Right lobe of liver (tissue), 4 donors: Measurements from ENCODE around the gene THPO.

Experiments used
- POLR2A ChIP-seq: fragments of 450-650 bp; IDR thresholded peaks from one replicate; pipeline ENCODE4 v1.6.1; 2017; ENCODE audit warnings: antibody characterized with exemption, mild to moderate bottlenecking
- TF ChIP-seq, protein P1 (sequence below), 4 donors: fragments of 200-600 bp in 3 of 4; fragments of 450-650 bp in 1 of 4; IDR thresholded peaks; one replicate each; pipeline versions ENCODE4 v1.5.1 to v1.8.0; 2016 to 2022; ENCODE audit warnings: antibody characterized with exemption in 4 of 4, mild to moderate bottlenecking in 2 of 4
- donor health status: DM: no; HTN: no; CAD: no.
- donor health status: DM: no; HTN: no; CAD: no.
- donor health status: DM: no; HTN: yes; CAD: no.

GRCh38 chr3:184399410-184399809 lies 21.4 kb upstream of the THPO start:
- TF ChIP-seq, protein P1, sequence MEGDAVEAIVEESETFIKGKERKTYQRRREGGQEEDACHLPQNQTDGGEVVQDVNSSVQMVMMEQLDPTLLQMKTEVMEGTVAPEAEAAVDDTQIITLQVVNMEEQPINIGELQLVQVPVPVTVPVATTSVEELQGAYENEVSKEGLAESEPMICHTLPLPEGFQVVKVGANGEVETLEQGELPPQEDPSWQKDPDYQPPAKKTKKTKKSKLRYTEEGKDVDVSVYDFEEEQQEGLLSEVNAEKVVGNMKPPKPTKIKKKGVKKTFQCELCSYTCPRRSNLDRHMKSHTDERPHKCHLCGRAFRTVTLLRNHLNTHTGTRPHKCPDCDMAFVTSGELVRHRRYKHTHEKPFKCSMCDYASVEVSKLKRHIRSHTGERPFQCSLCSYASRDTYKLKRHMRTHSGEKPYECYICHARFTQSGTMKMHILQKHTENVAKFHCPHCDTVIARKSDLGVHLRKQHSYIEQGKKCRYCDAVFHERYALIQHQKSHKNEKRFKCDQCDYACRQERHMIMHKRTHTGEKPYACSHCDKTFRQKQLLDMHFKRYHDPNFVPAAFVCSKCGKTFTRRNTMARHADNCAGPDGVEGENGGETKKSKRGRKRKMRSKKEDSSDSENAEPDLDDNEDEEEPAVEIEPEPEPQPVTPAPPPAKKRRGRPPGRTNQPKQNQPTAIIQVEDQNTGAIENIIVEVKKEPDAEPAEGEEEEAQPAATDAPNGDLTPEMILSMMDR (IDR thresholded peaks at IDR 0.05), result no peak
- no peak for TF ChIP-seq POLR2A
